GM19043 (cell line): Measurements from ENCODE around the gene ESAM.
"Not testable (repeated sequence)": the region's sequence is repeated elsewhere in the genome, so short reads cannot be mapped to it uniquely, and the experiment has no call there.

ENCODE experiments used
- ATAC-seq: cut with Tn5 transposase; IDR thresholded peaks from one replicate; pipeline ENCODE4 v1.9.1; 2021; ENCODE audit warnings: low read depth; ENCODE audit not compliant: unreplicated experiment

Gene ESAM

GRCh38 chr11:124776865-124777645 is 15.0 kb upstream of the ESAM start:
- ATAC-seq, result no peak

- not testable (repeated sequence) for ATAC-seq
Observed at GRCh38 chr11:124770959-124771358, 8.9 kb upstream of the ESAM start.

GRCh38 chr11:124769806-124770774 is 8.0 kb upstream of the ESAM start:
- no peak for ATAC-seq

- no peak for ATAC-seq
Observed at GRCh38 chr11:124768914-124769313, 6.8 kb upstream of the ESAM start.

GRCh38 chr11:124766156-124766555 is 4.1 kb upstream of the ESAM start:
- no peak for ATAC-seq

- no peak for ATAC-seq
Observed at GRCh38 chr11:124763156-124763947, 1.3 kb upstream of the ESAM start.

GRCh38 chr11:124762624-124763155 is 600 bp upstream of the ESAM start:
- ATAC-seq, result peak; percentile 1

GRCh38 chr11:124761301-124762104 is 587 bp downstream of the ESAM start:
- ATAC-seq, result no peak

GRCh38 chr11:124760806-124761205 is 1.3 kb downstream of the ESAM start:
- no peak for ATAC-seq

- ATAC-seq, result peak; percentile 14
Observed at GRCh38 chr11:124760205-124760652, 1.9 kb downstream of the ESAM start.

- no peak for ATAC-seq
Observed at GRCh38 chr11:124759266-124760204, 2.6 kb downstream of the ESAM start.

GRCh38 chr11:124758355-124759265 is 3.5 kb downstream of the ESAM start:
- ATAC-seq, result peak; percentile 46

- ATAC-seq, result no peak
Observed at GRCh38 chr11:124757320-124757719, 4.8 kb downstream of the ESAM start.

GRCh38 chr11:124756753-124757227 is 5.3 kb downstream of the ESAM start:
- ATAC-seq, result no peak

GRCh38 chr11:124756033-124756752 is 5.9 kb downstream of the ESAM start:
- ATAC-seq, result no peak

- ATAC-seq, result no peak
Observed at GRCh38 chr11:124754710-124755109, 7.4 kb downstream of the ESAM start.

GRCh38 chr11:124754309-124754708 is 7.8 kb downstream of the ESAM start:
- no peak for ATAC-seq
